ENCODE measurements around the gene FNDC3A. TPM values are rescaled to one million over a fixed set of nuclear protein-coding genes. Genes with fewer than 3 reads are reported as not detected.
"Not testable (repeated sequence)": the region's sequence is repeated elsewhere in the genome, so short reads cannot be mapped to it uniquely, and the experiment has no call there.

The FNDC3A gene
- total RNA-seq, 1 donor from 2014 or later, result 12.8 TPM

- no peak for ATAC-seq
Measured at GRCh38 chr13:48977973-48978372, 2.3 kb downstream of the FNDC3A start.

- no peak for ATAC-seq
Measured at GRCh38 chr13:48978942-48979601, 3.4 kb downstream of the FNDC3A start.

- ATAC-seq, result no peak
Measured at GRCh38 chr13:48979892-48980291, 4.2 kb downstream of the FNDC3A start.

DNA sequence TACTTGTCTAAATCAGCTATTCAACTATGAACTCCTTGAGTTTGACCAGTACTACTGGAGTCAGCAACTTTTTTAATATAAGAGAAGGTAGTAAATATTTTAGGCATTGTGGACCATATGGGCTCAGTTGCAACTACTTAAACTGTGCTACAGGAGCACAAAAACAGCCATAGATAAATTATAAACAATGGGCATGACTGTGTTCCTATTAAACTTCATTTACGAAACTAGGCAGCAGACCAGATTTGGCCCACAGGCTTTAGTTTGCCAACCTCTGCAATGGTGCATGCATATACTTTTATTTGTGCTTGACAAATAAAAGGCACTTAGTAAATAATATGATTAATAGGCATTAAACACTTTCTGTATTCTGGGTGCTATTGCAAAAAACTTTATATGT lies 7.6 kb downstream of the FNDC3A start:
- no peak for ATAC-seq

GRCh38 chr13:48985756-48986155 lies 10.0 kb downstream of the FNDC3A start:
- no peak for ATAC-seq

GRCh38 chr13:48990900-48991299 lies 15.2 kb downstream of the FNDC3A start:
- no peak for ATAC-seq

DNA sequence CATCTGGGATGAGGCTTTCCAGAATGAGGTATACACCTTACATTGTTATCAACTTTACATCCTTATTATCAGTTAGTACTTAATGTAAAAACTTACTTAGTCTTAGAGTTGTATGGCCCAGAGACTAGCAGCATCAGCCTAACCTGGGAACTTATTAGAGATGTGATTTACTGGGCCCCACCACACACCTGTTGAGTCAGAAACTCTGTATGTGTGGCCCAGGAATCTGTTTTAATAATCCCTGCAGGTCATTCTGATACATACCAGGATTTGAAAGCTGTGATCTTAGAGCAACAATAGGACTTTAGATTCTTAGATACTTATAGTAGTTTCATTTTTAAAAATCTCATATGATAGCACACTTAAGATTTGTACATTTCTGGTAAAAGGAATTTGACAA lies 17.4 kb downstream of the FNDC3A start:
- no peak for ATAC-seq

DNA sequence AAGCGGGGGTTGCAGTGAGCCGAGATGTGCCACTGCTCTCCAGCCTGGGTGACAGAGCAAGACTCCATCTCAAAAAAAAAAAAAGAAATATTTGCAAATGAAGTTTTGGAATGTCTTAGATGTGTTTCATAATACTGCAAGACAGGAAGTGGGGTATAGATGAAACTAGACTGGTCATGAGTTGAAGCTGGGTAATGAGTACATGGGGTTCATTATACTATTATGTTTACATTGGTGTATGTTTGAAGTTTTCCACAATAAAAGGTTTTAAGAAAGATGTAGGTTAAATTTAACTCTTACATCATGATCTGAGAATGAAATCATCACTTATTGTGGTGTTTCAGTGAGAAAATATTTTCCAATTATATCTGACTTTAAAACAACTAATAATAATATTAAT lies 19.0 kb downstream of the FNDC3A start:
- ATAC-seq, result no peak

GRCh38 chr13:48998641-48999292 lies 23.1 kb downstream of the FNDC3A start:
- no peak for ATAC-seq

GRCh38 chr13:49000247-49000646 lies 24.5 kb downstream of the FNDC3A start:
- no peak for ATAC-seq

DNA sequence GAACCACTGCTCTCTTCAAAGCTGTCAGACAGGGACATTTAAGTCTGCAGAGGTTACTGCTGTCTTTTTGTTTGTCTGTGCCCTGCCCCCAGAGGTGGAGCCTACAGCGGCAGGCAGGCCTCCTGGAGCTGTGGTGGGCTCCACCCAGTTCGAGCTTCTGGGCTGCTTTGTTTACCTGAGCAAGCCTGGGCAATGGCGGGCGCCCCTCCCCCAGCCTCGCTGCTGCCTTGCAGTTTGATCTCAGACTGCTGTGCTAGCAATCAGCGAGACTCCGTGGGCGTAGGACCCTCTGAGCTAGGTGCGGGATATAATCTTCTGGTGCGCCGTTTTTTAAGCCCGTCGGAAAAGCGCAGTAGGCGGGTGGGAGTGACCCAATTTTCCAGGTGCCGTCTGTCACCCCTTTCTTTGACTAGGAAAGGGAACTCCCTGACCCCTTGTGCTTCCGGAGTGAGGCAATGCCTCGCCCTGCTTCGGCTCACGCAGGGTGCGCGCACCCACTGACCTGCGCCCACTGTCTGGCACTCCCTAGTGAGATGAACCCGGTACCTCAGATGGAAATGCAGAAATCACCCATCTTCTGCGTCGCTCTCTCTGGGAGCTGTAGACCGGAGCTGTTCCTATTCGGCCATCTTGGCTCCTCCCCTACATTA lies 43.4 kb downstream of the FNDC3A start:
- not testable (repeated sequence) for ATAC-seq

- no peak for ATAC-seq
Measured at GRCh38 chr13:49020328-49020727, 44.6 kb downstream of the FNDC3A start.

- ATAC-seq, result no peak
Measured at GRCh38 chr13:49020940-49021553, 45.3 kb downstream of the FNDC3A start.

- no peak for ATAC-seq
Measured at GRCh38 chr13:49021953-49022352, 46.2 kb downstream of the FNDC3A start.

DNA sequence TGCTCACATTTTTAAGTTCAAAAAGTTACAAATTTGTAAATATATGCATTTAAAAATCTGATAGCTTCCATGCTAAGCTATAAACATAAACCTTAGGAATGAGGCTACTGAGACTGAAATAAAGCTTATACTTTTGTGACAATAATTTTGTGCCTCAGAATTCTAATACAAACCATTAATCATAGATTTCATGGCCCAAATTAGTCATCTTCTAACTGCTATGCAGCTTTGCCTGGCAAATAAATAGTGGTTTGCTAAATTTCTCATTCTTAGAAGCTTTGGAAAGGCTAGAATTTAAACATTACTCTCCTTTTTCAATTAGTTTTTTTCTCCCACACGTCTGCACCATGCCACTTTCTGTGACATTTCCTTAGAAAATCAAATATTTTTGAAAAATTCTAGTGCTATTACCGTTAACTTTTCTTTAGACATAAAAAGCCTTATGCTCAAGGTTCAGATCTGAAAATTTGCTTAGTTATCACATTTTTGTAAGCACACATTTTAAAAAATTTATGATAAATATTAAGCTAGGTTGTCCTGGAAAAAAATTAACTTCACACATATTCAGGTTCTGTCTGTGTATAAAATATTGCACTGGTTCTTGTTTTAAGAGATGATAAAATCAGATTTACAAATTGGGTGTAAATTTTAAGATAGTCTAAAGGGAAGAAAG lies 46.9 kb downstream of the FNDC3A start:
- no peak for ATAC-seq

GRCh38 chr13:49023431-49023830 lies 47.7 kb downstream of the FNDC3A start:
- no peak for ATAC-seq

GRCh38 chr13:49026851-49027250 lies 51.1 kb downstream of the FNDC3A start:
- no peak for ATAC-seq

DNA sequence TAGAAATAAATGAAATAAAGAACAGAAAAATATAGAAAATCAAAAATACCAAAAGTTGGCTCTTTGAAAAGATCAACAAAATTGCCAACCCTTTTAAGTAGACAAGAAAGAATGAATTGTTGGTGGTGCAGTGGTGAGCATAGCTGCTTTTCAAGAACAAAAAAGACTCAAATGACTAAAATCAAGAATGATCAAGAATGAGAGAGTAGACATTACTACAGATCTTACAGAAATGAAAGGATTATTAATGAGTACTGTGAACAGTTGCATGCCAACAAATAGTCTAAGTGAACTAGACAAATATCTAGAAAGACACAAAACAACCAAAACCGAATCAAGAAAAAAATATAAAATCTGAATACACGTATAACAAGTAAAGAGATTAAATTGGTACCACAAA lies 53.9 kb downstream of the FNDC3A start:
- no peak for ATAC-seq

DNA sequence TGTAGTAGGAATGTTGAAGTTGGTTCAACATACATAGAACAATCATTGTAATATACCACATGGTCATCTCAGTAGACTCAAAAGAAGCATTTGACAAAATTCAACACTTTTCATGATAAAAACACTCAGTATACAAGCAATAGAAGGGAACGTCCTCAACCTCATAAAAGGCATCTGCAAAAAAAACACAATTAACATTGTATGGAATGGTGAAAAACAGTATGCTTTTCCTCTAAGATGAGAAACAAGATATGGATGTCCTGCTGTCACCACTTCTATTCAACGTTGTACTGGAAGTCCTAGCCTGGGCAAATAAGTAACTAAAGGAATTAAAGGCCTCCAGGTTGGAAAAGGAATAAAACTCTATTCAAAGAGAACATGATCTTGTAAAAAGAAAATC lies 54.5 kb downstream of the FNDC3A start:
- ATAC-seq, result no peak

GRCh38 chr13:49040872-49041271 lies 65.2 kb downstream of the FNDC3A start:
- ATAC-seq, result no peak

DNA sequence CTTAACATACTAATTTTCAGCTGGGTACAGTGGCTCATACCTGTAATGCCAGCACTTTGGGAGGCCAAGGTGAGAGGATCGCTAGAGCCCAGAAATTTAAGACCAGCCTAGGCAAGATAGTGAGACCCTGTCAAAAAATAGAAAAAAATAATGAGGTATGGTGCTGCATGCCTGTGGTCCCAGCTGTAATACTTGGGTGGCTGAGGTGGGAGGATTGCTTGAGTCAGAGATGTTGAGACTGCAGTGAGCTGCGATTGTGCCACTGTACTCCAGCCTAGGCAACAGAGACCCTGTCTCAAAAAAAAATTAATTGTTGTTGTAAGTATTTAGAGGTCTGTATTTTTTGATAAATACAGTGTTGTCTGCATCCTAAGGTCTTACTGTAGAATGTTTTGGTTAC lies 66.8 kb downstream of the FNDC3A start:
- no peak for ATAC-seq

- ATAC-seq, result no peak
Measured at GRCh38 chr13:49044008-49044407, 68.3 kb downstream of the FNDC3A start.

- no peak for ATAC-seq
Measured at GRCh38 chr13:49044836-49045235, 69.1 kb downstream of the FNDC3A start.

All from esophagus mucosa (tissue), 1 donor.